Measurements from ENCODE around the gene TRIM44.

DNA sequence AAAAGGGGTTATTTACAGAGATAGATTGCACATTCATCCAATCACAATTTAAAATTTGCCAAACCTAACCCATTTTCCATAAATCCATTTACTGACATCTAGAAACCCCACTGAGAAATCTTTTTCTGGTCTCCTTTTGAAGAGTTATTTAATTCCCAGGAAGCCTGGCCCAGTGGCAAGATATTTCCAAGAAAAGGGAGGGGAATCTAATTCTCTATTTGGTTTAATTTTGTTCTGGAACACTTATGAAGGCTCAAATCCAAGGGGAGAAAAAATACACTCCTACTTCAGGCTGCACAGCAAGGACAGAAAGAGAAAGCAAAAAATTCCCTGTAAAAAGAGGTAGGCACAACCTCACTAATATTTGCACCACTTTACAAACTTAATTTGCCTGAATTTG, 193.1 kb downstream of the TRIM44 start:
- TF ChIP-seq POLR2A (IDR thresholded peaks at IDR 0.05; ENCODE audit: low read length) (no peak), GATA1 (IDR thresholded peaks at IDR 0.05; ENCODE audit: low read depth, low read length) (no peak)
